WTC11 (cell line): ENCODE data around the gene LMF1.

Experiments
- CREB1 ChIP-seq: sonication (generic); formaldehyde crosslinking; IDR thresholded peaks from 2 replicates; pipeline ENCODE4 v1.8.0; 2023; ENCODE audit warnings: mild to moderate bottlenecking, missing genetic modification reagents
- IRF2 ChIP-seq: sonication (generic); formaldehyde crosslinking; IDR thresholded peaks from 2 replicates; pipeline ENCODE4 v1.8.0; 2022; ENCODE audit warnings: low read depth, missing genetic modification reagents, borderline replicate concordance
- NR2C2 ChIP-seq: sonication (generic); formaldehyde crosslinking; IDR thresholded peaks from 2 replicates; pipeline ENCODE4 v1.8.0; 2022; ENCODE audit warnings: mild to moderate bottlenecking, missing genetic modification reagents
- ZNF138 ChIP-seq: sonication (generic); formaldehyde crosslinking; conservative IDR thresholded peaks from 2 replicates; pipeline ENCODE4 v1.8.1; 2022; ENCODE audit warnings: mild to moderate bottlenecking, moderate library complexity, missing genetic modification reagents
- TF ChIP-seq, protein P1 (sequence below): sonication (generic); formaldehyde crosslinking; conservative IDR thresholded peaks from 2 replicates; pipeline ENCODE4 v1.8.1; 2022; ENCODE audit warnings: mild to moderate bottlenecking, missing genetic modification reagents
- TF ChIP-seq, protein P2 (sequence below): fragments of 200-600 bp; IDR thresholded peaks from 2 replicates; pipeline ENCODE4 v1.8.0; 2022; ENCODE audit warnings: antibody characterized with exemption
- TF ChIP-seq, protein P3 (sequence below): sonication (generic); formaldehyde crosslinking; IDR thresholded peaks from 2 replicates; pipeline ENCODE4 v1.8.1; 2023; ENCODE audit warnings: mild to moderate bottlenecking, missing genetic modification reagents, moderate library complexity
- TF ChIP-seq, protein P4 (sequence below): sonication (generic); formaldehyde crosslinking; IDR thresholded peaks from 2 replicates; pipeline ENCODE4 v1.8.1; 2023; ENCODE audit warnings: mild to moderate bottlenecking, missing genetic modification reagents, borderline replicate concordance
- TF ChIP-seq, protein P5 (sequence below): sonication (generic); formaldehyde crosslinking; IDR thresholded peaks from 2 replicates; pipeline ENCODE4 v1.8.1; 2022; ENCODE audit warnings: low read depth, mild to moderate bottlenecking, moderate library complexity, missing genetic modification reagents, borderline replicate concordance
- TF ChIP-seq, protein P6 (sequence below): sonication (generic); formaldehyde crosslinking; IDR thresholded peaks from 2 replicates; pipeline ENCODE4 v1.8.1; 2022; ENCODE audit warnings: missing genetic modification reagents, borderline replicate concordance

DNA sequence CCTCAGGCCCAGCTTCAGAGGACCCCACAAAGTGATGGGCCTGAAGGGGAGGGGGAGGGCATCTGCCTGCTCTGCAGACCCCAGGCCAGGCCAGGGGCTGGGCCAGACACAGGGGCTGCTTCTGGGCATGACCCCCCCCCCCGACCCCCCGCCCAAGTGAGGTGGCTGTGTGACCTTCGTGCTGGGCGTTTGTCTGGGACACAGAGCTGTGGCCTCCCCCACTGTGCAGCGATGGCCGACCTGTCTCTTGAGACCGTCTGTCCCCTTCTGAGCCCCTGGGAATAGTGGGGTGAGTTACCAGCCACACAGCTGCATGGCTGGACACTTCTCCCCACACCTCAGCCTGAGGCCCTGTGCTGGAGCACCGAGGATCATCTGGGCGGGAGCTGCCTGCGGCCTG, 135.4 kb downstream of the LMF1 start:
- TF ChIP-seq ZNF138 (CRISPR knock-in tag) (no peak), CREB1 (CRISPR knock-in tag) (no peak), NR2C2 (CRISPR knock-in tag) (no peak), IRF2 (no peak)
- TF ChIP-seq, protein P1, sequence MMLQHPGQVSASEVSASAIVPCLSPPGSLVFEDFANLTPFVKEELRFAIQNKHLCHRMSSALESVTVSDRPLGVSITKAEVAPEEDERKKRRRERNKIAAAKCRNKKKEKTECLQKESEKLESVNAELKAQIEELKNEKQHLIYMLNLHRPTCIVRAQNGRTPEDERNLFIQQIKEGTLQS, result no peak
- TF ChIP-seq, protein P2, sequence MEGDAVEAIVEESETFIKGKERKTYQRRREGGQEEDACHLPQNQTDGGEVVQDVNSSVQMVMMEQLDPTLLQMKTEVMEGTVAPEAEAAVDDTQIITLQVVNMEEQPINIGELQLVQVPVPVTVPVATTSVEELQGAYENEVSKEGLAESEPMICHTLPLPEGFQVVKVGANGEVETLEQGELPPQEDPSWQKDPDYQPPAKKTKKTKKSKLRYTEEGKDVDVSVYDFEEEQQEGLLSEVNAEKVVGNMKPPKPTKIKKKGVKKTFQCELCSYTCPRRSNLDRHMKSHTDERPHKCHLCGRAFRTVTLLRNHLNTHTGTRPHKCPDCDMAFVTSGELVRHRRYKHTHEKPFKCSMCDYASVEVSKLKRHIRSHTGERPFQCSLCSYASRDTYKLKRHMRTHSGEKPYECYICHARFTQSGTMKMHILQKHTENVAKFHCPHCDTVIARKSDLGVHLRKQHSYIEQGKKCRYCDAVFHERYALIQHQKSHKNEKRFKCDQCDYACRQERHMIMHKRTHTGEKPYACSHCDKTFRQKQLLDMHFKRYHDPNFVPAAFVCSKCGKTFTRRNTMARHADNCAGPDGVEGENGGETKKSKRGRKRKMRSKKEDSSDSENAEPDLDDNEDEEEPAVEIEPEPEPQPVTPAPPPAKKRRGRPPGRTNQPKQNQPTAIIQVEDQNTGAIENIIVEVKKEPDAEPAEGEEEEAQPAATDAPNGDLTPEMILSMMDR, result no peak
- TF ChIP-seq, protein P3, sequence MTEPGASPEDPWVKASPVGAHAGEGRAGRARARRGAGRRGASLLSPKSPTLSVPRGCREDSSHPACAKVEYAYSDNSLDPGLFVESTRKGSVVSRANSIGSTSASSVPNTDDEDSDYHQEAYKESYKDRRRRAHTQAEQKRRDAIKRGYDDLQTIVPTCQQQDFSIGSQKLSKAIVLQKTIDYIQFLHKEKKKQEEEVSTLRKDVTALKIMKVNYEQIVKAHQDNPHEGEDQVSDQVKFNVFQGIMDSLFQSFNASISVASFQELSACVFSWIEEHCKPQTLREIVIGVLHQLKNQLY (CRISPR knock-in tag), result no peak
- TF ChIP-seq, protein P4, sequence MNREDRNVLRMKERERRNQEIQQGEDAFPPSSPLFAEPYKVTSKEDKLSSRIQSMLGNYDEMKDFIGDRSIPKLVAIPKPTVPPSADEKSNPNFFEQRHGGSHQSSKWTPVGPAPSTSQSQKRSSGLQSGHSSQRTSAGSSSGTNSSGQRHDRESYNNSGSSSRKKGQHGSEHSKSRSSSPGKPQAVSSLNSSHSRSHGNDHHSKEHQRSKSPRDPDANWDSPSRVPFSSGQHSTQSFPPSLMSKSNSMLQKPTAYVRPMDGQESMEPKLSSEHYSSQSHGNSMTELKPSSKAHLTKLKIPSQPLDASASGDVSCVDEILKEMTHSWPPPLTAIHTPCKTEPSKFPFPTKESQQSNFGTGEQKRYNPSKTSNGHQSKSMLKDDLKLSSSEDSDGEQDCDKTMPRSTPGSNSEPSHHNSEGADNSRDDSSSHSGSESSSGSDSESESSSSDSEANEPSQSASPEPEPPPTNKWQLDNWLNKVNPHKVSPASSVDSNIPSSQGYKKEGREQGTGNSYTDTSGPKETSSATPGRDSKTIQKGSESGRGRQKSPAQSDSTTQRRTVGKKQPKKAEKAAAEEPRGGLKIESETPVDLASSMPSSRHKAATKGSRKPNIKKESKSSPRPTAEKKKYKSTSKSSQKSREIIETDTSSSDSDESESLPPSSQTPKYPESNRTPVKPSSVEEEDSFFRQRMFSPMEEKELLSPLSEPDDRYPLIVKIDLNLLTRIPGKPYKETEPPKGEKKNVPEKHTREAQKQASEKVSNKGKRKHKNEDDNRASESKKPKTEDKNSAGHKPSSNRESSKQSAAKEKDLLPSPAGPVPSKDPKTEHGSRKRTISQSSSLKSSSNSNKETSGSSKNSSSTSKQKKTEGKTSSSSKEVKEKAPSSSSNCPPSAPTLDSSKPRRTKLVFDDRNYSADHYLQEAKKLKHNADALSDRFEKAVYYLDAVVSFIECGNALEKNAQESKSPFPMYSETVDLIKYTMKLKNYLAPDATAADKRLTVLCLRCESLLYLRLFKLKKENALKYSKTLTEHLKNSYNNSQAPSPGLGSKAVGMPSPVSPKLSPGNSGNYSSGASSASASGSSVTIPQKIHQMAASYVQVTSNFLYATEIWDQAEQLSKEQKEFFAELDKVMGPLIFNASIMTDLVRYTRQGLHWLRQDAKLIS (CRISPR knock-in tag), result no peak
- TF ChIP-seq, protein P5, sequence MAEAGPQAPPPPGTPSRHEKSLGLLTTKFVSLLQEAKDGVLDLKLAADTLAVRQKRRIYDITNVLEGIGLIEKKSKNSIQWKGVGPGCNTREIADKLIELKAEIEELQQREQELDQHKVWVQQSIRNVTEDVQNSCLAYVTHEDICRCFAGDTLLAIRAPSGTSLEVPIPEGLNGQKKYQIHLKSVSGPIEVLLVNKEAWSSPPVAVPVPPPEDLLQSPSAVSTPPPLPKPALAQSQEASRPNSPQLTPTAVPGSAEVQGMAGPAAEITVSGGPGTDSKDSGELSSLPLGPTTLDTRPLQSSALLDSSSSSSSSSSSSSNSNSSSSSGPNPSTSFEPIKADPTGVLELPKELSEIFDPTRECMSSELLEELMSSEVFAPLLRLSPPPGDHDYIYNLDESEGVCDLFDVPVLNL (CRISPR knock-in tag), result no peak
- TF ChIP-seq, protein P6, sequence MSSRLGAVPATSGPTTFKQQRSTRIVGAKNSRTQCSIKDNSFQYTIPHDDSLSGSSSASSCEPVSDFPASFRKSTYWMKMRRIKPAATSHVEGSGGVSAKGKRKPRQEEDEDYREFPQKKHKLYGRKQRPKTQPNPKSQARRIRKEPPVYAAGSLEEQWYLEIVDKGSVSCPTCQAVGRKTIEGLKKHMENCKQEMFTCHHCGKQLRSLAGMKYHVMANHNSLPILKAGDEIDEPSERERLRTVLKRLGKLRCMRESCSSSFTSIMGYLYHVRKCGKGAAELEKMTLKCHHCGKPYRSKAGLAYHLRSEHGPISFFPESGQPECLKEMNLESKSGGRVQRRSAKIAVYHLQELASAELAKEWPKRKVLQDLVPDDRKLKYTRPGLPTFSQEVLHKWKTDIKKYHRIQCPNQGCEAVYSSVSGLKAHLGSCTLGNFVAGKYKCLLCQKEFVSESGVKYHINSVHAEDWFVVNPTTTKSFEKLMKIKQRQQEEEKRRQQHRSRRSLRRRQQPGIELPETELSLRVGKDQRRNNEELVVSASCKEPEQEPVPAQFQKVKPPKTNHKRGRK (CRISPR knock-in tag), result no peak
